Stimulated activated CD8-positive, alpha-beta memory T cell treated with anti-CD3 and anti-CD28 coated beads, Interleukin-4, amount 100 ng/mL, for 1 hour (primary cell): ENCODE data around the gene CTAGE4.
"Not testable (repeated sequence)": the region's sequence is repeated elsewhere in the genome, so short reads cannot be mapped to it uniquely, and the experiment has no call there.

Experiments
- DNase-seq, 2 donors: peaks; one replicate each; pipeline ENCODE4 v3.0.0-alpha.2; 2020; ENCODE audit warnings: low read depth in 2 of 2, low spot score in 1 of 2

Gene CTAGE4, protein sequence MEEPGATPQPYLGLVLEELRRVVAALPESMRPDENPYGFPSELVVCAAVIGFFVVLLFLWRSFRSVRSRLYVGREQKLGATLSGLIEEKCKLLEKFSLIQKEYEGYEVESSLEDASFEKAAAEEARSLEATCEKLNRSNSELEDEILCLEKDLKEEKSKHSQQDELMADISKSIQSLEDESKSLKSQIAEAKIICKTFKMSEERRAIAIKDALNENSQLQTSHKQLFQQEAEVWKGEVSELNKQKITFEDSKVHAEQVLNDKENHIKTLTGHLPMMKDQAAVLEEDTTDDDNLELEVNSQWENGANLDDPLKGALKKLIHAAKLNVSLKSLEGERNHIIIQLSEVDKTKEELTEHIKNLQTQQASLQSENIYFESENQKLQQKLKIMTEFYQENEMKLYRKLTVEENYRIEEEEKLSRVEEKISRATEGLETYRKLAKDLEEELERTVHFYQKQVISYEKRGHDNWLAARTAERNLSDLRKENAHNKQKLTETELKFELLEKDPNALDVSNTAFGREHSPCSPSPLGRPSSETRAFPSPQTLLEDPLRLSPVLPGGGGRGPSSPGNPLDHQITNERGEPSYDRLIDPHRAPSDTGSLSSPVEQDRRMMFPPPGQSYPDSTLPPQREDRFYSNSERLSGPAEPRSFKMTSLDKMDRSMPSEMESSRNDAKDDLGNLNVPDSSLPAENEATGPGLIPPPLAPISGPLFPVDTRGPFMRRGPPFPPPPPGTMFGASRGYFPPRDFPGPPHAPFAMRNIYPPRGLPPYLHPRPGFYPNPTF

DNA sequence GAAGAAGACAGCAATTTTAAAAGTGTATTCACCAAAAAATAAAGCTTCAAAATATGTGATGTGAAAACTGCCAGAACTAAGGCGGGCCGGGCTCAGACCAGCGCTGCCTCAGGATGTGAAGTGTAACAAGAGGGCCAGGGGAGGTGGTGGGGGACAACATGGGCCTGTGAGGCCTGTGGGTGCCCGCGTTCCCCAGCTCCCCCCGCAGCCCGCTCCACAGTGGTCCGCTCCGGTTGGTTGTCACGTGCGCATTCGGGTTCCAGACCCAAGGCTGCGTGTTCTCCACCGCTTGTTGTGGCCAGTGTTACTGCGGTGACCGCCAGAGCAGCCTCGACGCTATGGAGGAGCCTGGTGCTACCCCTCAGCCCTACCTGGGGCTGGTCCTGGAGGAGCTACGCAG is at the start of gene CTAGE4:
TSS of gene CTAGE4 (plus strand) at position 301 of the 400 bp plus-strand sequence. CDS start at position 339, 38 bp downstream.
- DNase-seq, result not testable (repeated sequence)

DNA sequence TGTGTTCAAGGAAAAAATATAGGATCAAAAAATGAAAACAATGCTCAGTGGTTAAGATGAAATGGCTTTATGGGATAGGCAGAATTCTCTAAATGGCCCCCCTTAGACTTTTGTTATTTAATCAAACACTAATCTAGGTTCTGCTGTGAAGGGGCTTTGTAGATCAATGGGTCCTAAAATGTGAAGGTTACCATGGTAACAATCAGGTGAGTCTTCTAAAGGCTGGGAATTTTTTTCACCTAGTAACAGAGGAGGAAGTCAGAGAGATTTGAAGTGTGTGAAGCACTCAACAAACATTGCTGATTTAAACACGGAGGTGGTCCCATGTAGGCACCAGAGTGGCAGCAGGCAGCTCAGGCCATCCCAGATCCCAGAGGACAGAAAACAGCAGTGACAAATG is 49.1 kb upstream of the CTAGE4 start:
- no peak for DNase-seq

DNA sequence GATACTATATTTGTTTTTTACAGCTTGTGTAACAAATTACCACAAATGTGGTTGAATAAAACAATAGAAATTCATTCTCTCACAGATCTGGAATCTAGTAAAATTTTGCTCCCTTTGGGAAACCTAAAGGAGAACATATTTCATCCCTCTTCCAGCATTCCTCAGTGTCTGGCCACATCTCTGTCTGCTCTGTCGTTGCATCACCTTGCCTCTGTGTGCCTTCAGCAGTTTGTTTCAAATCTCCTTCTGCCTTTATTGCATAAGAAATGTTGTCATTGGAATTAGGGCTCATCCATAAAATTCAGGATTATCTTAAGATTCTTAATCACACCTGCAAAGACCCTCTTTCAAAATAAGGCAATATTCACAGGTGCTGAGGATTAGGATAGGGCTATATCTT is 45.8 kb upstream of the CTAGE4 start:
- DNase-seq, result no peak

DNA sequence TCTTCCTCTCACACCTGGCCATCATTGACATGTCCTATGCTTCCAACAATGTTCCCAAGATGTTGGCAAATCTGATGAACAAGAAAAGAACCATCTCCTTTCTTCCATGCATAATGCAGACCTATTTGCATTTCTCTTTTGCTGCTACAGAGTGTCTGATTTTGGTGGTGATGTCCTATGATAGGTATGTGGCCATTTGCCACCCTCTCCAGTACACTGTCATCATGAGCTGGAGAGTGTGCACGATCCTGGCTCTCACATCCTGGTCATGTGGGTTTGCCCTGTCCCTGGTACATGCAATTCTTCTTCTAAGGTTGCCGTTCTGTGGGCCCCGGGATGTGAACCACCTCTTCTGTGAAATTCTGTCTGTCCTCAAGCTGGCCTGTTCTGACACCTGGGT is 41.1 kb upstream of the CTAGE4 start:
- no peak for DNase-seq

DNA sequence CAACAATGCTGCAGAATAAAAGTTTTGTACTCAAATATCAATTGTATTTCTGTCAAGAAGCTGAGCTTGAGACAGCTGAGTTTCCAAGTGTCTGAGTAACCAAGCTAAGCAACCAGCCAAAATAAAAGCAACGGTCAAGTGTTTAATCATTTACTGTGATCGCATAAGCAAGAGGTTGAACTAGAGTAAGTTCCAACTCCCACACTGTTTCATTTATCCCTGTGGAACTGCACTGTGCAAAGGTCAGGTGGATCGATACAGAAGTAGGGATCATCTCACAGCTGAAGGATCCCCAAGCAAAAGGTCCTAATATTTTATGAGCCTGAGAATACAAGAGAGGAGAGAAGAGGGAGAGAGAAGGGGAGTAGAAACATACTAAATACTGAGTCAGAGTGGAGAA is 38.8 kb upstream of the CTAGE4 start:
- no peak for DNase-seq

DNA sequence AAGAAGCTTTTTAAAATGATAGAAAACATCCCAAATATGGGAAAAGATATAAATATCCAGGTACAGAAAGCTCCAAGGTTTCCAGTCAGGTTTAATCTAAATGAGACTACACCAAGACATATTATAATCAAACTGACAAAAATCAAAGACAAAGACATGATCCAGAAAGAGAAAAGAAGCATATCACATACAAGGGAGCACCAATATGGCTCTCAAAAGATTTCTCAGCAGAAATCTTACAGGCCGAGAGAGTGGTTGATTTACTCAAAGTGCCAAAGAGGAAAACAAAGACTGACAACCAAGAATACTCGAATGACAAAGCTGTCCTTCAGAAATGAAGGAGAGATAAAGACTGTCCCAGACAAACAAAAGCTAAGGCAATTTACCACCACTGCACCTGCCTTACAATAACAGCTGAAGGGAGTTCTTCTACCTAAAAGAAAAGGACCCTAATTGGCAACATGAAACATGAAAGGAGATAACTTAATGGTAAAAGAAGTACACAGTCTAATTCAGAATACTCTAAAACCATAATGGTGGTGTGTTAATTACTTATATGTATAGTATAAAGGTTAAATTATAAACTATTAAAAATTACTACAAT is 34.9 kb upstream of the CTAGE4 start:
- DNase-seq, result no peak

DNA sequence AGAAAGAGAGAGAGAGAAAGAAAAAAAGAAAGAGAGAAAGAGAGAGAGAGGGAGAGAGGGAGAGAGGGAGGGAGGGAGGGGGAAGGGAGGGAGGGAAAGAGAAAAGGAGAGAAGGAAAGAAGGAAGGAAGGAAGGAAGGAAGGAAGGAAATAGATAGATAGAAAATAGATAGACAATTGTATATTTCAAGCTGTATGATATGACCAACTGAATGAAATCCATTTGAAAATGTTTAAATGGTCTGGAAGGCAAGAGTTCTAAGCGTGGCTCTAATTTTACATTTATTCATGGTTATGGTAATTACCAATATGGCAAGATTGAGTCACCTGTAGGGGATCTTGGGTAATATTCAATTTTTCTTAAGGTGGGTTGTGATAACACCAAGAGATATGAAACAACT is 24.4 kb upstream of the CTAGE4 start:
- DNase-seq, result no peak

DNA sequence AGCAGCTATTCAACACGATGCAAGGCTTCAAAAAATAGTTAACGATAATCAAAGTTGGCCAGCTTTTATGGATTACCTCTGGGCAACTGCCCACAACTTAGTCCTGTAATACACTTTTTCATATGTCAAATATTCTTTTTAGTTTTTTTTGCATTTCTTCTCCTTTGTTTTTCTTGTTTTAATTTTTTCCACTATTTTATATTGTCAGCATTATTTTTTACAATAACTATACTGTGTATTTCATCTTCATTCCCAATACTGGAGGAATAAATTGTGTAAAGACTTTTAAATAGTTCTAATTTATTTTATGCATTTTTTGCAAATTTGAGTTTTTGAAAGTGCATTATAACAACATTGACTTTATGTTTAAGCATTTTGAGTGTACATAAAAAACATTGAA is 18.5 kb upstream of the CTAGE4 start:
- DNase-seq, result no peak

DNA sequence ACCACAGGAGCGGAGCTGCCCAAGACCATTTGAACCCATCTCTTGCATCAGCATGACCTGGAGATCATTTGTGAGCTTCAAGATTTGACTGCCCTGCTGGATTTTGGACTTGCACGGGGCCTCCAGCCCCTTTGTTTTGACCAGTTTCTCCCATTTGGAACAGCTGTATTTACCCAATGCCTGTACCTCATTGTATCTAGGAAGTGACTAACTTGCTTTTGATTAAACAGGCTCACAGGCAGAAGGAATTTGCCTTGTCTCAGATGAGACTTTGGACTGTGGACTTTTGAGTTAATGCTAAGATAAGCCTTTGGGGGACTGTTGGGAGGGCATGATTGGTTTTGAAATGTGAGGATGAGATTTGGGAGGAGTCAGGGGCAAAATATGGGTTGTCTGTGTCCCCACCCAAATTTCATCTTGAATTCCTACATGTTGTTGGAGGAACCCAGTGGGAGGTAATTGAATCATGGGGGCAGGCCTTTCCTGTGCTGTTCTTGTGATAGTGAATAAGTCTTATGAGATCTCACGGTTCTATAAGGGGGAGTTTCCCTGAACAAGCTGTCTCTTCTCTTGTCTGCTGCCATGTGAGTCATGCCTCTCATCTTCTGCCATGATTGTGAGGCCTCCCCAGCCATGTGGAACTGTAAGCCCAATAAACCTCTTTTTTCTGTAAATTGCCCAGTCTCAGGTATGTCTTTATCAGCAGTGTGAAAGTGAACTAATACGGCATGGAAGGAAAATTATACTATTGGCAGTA is 11.5 kb upstream of the CTAGE4 start:
- DNase-seq, result not testable (repeated sequence)

DNA sequence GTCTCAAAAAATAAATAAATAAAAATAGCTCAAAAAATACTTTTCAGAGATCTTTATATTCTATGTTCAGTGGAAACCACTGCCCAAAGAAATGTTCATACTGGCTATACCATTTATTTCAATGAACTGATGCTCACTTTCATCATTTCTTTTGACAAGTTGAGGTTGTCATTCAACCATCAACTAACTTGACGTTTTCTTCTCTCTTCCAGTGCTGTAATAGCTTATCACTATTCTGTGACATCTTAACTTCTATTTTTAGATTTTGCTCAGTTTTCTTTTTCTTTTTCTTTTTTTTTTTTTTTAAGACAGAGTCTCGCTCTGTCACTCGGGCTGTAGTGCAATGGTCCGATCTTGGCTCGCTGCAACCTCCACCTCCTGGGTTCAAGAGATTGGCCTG is 8.7 kb upstream of the CTAGE4 start:
- no peak for DNase-seq

DNA sequence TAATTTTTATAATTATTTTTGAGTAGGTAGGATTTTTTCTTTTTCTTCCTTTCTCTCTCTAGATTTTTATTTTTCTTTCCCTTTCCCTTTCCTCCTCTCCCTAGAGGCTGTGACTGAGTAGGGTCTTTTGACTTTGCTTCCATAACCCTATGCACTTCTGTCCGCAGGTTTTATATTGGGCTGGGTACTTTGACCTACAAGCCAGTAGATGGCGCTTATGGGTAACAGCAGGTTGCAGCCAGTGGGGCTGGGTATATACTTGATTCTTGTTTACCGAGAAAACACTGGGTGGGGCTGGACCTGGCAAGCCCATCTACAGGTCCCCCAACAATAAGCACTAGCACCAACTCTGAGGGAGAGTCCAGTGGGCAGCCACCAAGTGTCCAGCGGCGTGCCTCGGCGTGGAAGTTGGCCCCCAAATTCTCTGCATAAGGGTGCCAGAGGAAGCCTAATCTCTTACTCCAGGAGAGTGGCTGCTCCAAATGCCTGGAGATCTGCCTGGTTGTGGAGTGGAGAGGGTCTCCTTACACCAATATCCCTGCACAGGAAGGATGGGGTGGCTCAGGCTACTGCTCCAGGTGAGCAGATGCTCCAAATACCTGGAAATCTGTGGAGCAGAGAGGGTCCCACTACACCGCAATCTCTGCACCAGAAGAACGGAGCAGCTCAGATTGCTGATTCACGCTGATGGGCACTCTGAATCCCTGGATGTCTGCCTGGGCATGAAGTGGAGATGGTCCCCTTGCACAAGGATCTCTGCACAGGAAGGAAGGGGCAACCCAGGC is 4.7 kb upstream of the CTAGE4 start:
- DNase-seq, result peak in 1 of 2 donors; percentile 9

DNA sequence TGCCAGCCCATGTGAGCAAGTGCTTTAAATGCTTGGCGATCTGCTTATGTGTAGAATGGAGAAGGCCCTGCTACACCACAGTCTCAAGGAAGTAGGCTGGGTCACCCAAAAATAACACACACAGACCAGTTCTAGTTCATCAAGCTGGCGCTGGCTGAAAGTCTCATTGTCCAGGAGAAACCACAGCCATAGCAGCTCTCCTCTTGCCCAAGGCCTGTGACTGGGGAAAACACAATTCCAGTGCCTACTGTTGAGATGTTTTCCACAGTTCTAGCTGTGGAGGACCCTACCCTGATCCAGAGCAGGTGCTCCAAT is 4.1 kb upstream of the CTAGE4 start:
- DNase-seq, result not testable (repeated sequence)

DNA sequence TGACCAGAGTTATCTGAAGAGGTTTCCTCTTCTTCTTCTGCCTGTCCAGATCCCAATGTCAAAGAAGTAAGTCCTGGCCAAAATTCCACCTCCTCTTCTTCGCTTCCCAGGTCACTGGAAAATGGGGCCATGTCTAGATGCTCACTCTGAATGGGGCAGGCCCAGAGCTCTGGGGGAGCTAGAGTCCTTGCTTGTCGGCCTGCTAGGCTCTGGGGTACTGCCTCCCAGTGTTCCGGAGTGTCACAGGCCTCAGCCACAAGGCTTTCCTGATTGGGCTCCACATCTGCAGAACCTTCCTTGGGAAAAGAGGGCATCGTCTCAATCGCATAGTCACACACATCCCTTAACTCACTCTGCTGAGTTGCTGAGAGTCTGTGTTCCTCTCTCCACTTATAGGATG is 4.6 kb downstream of the CTAGE4 start:
- not testable (repeated sequence) for DNase-seq

DNA sequence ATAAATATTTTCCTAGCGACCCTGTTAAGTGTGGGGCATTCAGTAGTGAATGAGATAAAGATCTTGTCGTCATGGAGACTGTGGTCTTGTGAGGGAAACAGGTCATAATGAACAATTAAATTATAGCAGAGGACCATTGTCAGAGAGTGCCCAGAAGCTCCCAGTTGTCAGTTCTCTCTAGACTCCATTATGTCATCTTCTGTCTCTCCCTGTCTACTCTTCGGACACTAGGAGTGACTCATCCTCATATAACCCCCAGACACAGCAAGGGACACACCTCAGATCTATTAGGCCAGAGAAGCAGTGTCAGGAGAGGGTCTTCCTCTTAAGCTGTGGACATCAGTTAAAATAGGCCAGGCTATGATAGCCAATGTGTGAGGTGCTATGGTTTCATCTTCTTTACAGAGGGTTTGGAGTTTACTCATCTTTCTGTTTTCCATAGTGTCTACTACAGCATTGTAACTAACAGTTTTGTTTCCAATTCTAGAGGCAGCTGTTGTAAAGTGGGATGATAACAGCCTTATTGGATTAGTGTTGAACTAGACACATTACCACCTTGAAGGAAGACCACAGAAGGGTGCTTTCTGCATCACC is 5.4 kb downstream of the CTAGE4 start:
- DNase-seq, result not testable (repeated sequence)

DNA sequence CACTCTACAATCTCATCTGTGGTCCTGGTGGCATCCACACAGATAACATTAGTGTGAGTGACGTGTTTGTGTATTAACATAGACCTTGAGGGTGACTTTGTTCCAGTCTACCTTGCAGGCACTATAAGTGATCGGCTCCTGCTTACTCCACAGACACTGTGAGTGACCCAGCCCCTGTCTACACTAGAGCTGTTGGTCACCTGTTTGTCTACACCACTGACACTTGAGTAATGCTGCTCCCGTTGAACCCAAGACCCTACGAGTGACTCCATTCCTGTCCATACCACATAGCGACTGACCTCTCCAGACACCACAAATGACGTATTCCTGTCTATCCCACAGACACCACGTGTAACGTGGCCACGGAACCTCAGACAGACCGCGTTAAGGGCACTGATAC is 10.5 kb downstream of the CTAGE4 start:
- not testable (repeated sequence) for DNase-seq

DNA sequence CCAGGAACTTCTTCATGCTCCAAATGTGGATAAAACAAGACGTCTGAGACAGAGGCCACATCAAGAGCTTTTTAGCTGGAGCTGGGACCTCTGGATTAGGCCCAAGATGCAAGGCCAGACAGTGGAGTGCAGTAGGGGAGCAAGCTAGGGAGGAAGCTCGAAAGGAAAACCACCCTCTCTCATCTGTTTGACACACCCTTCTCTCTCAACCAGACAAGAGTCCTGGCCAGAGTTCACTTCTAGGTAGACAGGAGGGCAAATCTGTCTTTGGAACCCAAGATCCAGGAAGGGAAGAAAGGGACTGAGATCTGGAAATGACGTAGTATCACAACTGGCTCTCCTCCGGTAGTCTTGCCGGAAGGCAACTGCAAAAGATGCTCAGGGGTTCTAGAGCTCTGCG is 11.2 kb downstream of the CTAGE4 start:
- not testable (repeated sequence) for DNase-seq

DNA sequence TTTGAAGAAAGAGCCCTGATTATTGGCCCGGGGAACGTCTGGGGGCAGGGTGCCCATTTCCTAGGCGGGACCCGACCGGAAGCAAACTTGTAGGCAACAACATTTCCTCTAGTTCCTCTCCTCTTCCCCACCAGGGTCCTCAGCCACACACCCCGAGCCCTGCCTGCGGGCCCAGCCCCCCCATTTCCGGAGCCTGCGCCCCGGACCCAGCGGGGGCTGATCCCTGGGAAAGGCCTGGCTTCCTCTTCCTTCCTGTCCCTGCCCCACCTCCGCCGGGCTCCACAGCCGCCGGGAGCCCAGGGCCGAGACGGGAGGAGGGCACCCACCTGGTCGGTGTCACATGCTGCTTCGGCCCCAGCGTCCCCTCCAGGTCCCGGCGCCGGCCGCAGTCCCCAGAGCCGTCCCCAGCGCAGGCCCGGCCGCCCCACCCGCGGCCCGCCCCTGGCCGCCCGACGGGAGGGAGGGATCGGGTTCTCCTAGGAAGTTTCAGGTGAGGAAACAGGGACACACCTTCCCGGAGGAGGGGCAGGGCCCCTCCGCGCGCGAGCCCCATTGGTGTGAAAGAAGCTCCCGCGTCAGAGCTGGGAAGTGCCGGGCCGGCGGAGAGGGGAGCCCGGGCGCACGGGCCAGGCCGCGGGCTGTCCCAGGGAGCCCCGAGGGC is 12.1 kb downstream of the CTAGE4 start, which contains the start of gene ARHGEF35:
TSS of gene ARHGEF35 (minus strand) at position 622 of the 661 bp plus-strand sequence. CDS start 7,450 bp downstream, outside the sequence.
- DNase-seq, result not testable (repeated sequence)

DNA sequence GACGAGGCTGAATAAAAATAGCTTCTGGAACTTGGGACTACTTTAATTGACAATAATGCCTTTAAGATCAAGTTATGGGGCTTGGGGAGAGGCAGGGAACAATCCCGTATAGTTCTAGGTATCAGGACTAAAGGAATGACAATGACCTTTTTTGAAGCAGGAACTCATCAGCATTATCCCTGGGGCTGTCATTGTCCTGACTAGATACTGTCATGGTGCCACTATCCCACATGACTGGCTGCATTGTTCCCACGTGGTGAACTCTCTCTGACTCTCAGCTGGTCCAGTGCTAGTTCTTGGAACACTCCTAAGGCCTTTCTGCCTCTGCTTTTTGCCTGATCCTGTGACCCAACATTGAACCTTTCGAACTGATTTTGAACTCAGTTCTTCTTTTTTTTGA is 15.7 kb downstream of the CTAGE4 start:
- not testable (repeated sequence) for DNase-seq

DNA sequence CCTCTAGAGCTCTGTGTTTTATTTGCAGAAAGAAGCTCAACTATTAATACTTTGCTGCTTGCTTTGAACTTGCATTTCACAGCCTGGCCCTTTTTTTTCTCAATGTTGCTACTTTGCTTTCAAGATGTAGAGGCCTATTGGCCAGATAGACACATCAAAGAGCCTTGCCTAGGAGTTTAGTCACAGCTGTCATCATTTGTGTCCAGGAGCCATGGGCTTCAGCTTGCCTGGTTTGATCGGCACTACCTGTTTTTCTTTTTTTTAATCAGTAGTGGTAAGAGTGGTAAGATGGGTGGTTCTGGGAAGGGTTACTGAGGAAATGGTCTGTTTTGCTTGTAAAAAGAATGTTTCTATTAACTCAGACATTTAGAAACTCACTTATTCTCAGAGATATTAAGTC is 18.7 kb downstream of the CTAGE4 start:
- DNase-seq, result not testable (repeated sequence)
